Neural crest cell (in vitro differentiated cells): ENCODE data around the gene LRCH4. TPM values are rescaled to one million over a fixed set of nuclear protein-coding genes. Genes with fewer than 3 reads are reported as not detected.
"Not testable (repeated sequence)": the region's sequence is repeated elsewhere in the genome, so short reads cannot be mapped to it uniquely, and the experiment has no call there.

Experiments
- DNase-seq: peaks from one replicate; pipeline ENCODE4 v3.0.0; 2021; ENCODE audit warnings: low read depth, mixed read lengths, low spot score
- H3K27ac Mint-ChIP-seq: one replicate; pipeline ENCODE4 v1.8.0; 2021; ENCODE audit warnings: mild to moderate bottlenecking, mixed read lengths; ENCODE audit not compliant: unreplicated experiment
- H3K27me3 Mint-ChIP-seq: 2 replicates; pipeline ENCODE4 v1.8.0; 2021; ENCODE audit warnings: low read depth, mild to moderate bottlenecking, mixed read lengths
- H3K36me3 Mint-ChIP-seq: 2 replicates; pipeline ENCODE4 v1.8.0; 2021; ENCODE audit warnings: low read depth, mild to moderate bottlenecking, mixed read lengths
- H3K4me1 Mint-ChIP-seq: 2 replicates; pipeline ENCODE4 v1.8.0; 2021; ENCODE audit warnings: mixed read lengths
- H3K4me3 Mint-ChIP-seq: one replicate; pipeline ENCODE4 v1.8.0; 2021; ENCODE audit warnings: mild to moderate bottlenecking, mixed read lengths
- H3K9me3 Mint-ChIP-seq: 2 replicates; pipeline ENCODE4 v1.8.0; 2021; ENCODE audit warnings: mixed read lengths
- total RNA-seq: library from RNA; stranded (reverse); gene quantifications from 2 replicates; pipeline ENCODE4 v1.2.1, GENCODE V29; 2021
- TF ChIP-seq, protein P1 (sequence below): fragments of 200-600 bp; sonication (generic); conservative IDR thresholded peaks from 2 replicates; pipeline ENCODE4 v1.5.0; 2021; ENCODE audit warnings: antibody characterized with exemption, mild to moderate bottlenecking

The LRCH4 gene
- total RNA-seq, 1 donor from 2014 or later, result 44.2 TPM

DNA sequence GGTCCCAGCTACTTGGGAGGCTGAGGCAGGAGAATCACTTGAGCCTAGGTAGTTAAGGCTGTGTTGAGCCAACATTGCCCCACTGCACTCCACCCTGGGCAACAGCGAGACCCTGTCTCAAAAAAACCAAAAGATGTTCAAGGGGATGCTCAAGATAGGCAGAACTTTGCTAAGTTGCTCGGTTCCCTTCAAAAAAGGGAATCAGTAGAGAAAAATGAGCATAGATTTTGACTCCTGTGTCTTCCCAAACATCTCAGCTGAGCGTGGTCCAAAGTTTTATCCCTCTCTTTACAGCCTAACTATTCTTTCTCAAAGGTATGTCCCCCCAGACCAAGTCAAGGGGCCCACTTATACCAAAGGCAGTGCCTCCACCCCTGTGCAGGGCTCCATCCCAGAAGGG is 32.9 kb downstream of the LRCH4 start:
- Mint-ChIP-seq H3K27ac (no peak overlapping the region), H3K27me3 (no peaks in the 10 kb centered on the region), H3K4me1 (no peaks in the 10 kb centered on the region), H3K9me3 (no peaks in the 10 kb centered on the region), H3K36me3 (peaks cover 5% of the 10 kb centered on the region), H3K4me3 (no peak overlapping the region)
- TF ChIP-seq, protein P1, sequence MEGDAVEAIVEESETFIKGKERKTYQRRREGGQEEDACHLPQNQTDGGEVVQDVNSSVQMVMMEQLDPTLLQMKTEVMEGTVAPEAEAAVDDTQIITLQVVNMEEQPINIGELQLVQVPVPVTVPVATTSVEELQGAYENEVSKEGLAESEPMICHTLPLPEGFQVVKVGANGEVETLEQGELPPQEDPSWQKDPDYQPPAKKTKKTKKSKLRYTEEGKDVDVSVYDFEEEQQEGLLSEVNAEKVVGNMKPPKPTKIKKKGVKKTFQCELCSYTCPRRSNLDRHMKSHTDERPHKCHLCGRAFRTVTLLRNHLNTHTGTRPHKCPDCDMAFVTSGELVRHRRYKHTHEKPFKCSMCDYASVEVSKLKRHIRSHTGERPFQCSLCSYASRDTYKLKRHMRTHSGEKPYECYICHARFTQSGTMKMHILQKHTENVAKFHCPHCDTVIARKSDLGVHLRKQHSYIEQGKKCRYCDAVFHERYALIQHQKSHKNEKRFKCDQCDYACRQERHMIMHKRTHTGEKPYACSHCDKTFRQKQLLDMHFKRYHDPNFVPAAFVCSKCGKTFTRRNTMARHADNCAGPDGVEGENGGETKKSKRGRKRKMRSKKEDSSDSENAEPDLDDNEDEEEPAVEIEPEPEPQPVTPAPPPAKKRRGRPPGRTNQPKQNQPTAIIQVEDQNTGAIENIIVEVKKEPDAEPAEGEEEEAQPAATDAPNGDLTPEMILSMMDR, result no peak
- DNase-seq, result no peak

- TF ChIP-seq, protein P1, result no peak
- H3K27ac Mint-ChIP-seq, result no peak overlapping the region
- no peak for DNase-seq
- peaks cover under 1% of the 10 kb centered on the region for H3K4me1 Mint-ChIP-seq
- peaks cover 5% of the 10 kb centered on the region for H3K36me3 Mint-ChIP-seq
- no peak overlapping the region for H3K4me3 Mint-ChIP-seq
- no peaks in the 10 kb centered on the region for H3K9me3 Mint-ChIP-seq
- H3K27me3 Mint-ChIP-seq, result no peaks in the 10 kb centered on the region
These were observed 33.4 kb downstream of the LRCH4 start for GRCh38 chr7:100552532-100552931.

DNA sequence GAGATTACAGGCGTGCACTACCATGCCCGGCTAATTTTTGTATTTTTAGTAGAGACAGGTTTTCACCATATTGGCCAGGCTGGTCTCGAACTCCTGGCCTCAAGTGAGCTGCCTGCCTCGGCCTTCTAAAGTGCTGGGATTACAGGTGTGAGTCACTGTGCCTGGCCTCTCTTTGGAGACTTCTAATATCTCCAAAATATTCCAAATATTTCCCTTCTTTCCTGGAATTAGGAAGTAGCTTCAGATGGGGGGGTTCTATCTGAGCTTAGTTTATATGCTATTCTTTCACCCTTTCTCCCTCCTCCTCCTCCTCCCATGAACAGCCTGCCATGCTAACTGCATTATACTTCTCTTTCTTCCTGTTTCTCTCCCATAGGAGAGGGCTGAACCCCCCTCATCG is 37.5 kb downstream of the LRCH4 start:
- H3K4me1 Mint-ChIP-seq, result peaks cover 28% of the 10 kb centered on the region
- not testable (repeated sequence) for H3K27ac Mint-ChIP-seq, H3K4me3 Mint-ChIP-seq, H3K9me3 Mint-ChIP-seq, H3K36me3 Mint-ChIP-seq, DNase-seq, H3K27me3 Mint-ChIP-seq

- Mint-ChIP-seq H3K36me3 (peaks cover 5% of the 10 kb centered on the region), H3K9me3 (no peaks in the 10 kb centered on the region), H3K27me3 (no peaks in the 10 kb centered on the region), H3K4me3 (no peak overlapping the region), H3K27ac (no peak overlapping the region), H3K4me1 (peaks cover 28% of the 10 kb centered on the region)
- DNase-seq, result no peak
- TF ChIP-seq, protein P1, result no peak
These were observed 38.1 kb downstream of the LRCH4 start for GRCh38 chr7:100547872-100548271.

GRCh38 chr7:100546926-100547800 is 38.8 kb downstream of the LRCH4 start:
- Mint-ChIP-seq H3K4me1 (peaks cover 31% of the 10 kb centered on the region), H3K27me3 (no peaks in the 10 kb centered on the region), H3K36me3 (peaks cover 2% of the 10 kb centered on the region), H3K9me3 (no peaks in the 10 kb centered on the region), H3K4me3 (no peak overlapping the region), H3K27ac (no peak overlapping the region)
- DNase-seq, result no peak
- TF ChIP-seq, protein P1, result no peak
